ENCODE data around the gene AIP.

AIP gene

GRCh38 chr11:67493548-67494370 lies 10.9 kb downstream of the AIP start:
- no peak for DNase-seq (ENCODE audit: low spot score)

- DNase-seq (ENCODE audit: low spot score), result no peak
Observed at GRCh38 chr11:67494371-67495233, 11.8 kb downstream of the AIP start.

- DNase-seq (ENCODE audit: low spot score), result no peak
Observed at GRCh38 chr11:67495234-67496005, 12.6 kb downstream of the AIP start.

- no peak for DNase-seq (ENCODE audit: low spot score)
Observed at GRCh38 chr11:67496113-67496512, 13.3 kb downstream of the AIP start.

- no peak for DNase-seq (ENCODE audit: low spot score)
Observed at GRCh38 chr11:67497656-67498291, 14.9 kb downstream of the AIP start.

- DNase-seq (ENCODE audit: low spot score), result no peak
Observed at GRCh38 chr11:67498544-67498972, 15.7 kb downstream of the AIP start.

GRCh38 chr11:67499808-67500483 lies 17.1 kb downstream of the AIP start:
- no peak for DNase-seq (ENCODE audit: low spot score)

GRCh38 chr11:67500484-67500821 lies 17.6 kb downstream of the AIP start:
- DNase-seq (ENCODE audit: low spot score), result no peak

GRCh38 chr11:67500831-67501715 lies 18.2 kb downstream of the AIP start:
- DNase-seq (ENCODE audit: low spot score), result no peak

GRCh38 chr11:67501854-67502253 lies 19.0 kb downstream of the AIP start:
- DNase-seq (ENCODE audit: low spot score), result no peak

GRCh38 chr11:67502328-67502979 lies 19.6 kb downstream of the AIP start:
- DNase-seq (ENCODE audit: low spot score), result no peak

GRCh38 chr11:67503119-67504004 lies 20.5 kb downstream of the AIP start:
- DNase-seq (ENCODE audit: low spot score), result no peak

GRCh38 chr11:67504005-67504949 lies 21.5 kb downstream of the AIP start:
- DNase-seq (ENCODE audit: low spot score), result no peak

- peak; percentile 66 for DNase-seq (ENCODE audit: low spot score)
Observed at GRCh38 chr11:67504950-67505581, 22.2 kb downstream of the AIP start, which contains the start of gene PITPNM1. TSS of gene PITPNM1 (minus strand) at chr11:67505363. CDS start at chr11:67504180, 1,183 bp downstream.

- peak; percentile 92 for DNase-seq (ENCODE audit: low spot score)
Observed at GRCh38 chr11:67505605-67506396, 23.0 kb downstream of the AIP start.

GRCh38 chr11:67506426-67507051 lies 23.7 kb downstream of the AIP start:
- DNase-seq (ENCODE audit: low spot score), result no peak

Data from CD4-positive, alpha-beta T cell treated with Interleukin-15 for 4 hours (primary cell).